PC-3 (cell line): ENCODE data around the gene KAZN.

Experiments used
- EZH2 ChIP-seq: fragments of 300-600 bp; sonication (generic); IDR thresholded peaks from one replicate; pipeline ENCODE4 v1.6.1; 2017; ENCODE audit warnings: antibody characterized with exemption, mild to moderate bottlenecking, low read length; ENCODE audit not compliant: unreplicated experiment
- EZH2phosphoT487 ChIP-seq: fragments of 300-600 bp; sonication (generic); IDR thresholded peaks from 2 replicates; pipeline ENCODE4 v1.6.1; 2018; ENCODE audit warnings: mild to moderate bottlenecking, antibody characterized with exemption, low read length, borderline replicate concordance
- TF ChIP-seq, protein P1 (sequence below): fragments of 300-600 bp; sonication (generic); conservative IDR thresholded peaks from 2 replicates; pipeline ENCODE4 v1.5.1; 2017; ENCODE audit warnings: antibody characterized with exemption, low read depth, mild to moderate bottlenecking, low read length

DNA sequence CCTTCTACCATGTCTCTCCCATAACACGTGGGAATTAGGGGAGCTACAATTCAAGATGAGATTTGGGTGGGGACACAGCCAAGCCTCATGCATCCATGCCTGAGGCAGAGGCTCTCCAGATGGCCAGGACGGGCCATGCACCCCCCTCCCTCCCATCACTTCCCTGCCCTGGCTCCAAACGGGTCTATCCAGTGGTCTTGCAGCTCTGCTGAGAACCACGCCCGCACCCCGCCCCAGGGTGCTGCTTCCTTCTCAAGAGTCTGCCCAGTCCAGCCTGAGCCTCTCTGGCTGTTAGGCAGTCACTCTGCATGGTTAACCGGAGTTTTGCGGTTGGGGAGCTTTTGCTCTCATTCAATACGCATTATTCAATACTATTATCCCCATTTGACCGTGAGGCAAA lies 423.6 kb downstream of the KAZN start:
- TF ChIP-seq, protein P1, sequence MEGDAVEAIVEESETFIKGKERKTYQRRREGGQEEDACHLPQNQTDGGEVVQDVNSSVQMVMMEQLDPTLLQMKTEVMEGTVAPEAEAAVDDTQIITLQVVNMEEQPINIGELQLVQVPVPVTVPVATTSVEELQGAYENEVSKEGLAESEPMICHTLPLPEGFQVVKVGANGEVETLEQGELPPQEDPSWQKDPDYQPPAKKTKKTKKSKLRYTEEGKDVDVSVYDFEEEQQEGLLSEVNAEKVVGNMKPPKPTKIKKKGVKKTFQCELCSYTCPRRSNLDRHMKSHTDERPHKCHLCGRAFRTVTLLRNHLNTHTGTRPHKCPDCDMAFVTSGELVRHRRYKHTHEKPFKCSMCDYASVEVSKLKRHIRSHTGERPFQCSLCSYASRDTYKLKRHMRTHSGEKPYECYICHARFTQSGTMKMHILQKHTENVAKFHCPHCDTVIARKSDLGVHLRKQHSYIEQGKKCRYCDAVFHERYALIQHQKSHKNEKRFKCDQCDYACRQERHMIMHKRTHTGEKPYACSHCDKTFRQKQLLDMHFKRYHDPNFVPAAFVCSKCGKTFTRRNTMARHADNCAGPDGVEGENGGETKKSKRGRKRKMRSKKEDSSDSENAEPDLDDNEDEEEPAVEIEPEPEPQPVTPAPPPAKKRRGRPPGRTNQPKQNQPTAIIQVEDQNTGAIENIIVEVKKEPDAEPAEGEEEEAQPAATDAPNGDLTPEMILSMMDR: no peak
- TF ChIP-seq EZH2phosphoT487 (no peak), EZH2 (no peak)
